A673 (cell line): ENCODE data around the gene GRB7.

Source experiments
- CTCF ChIP-seq: fragments of 300-800, 200-600 bp; sonication (generic); conservative IDR thresholded peaks from 2 replicates; pipeline ENCODE4 v1.5.1; 2017; ENCODE audit warnings: low read depth, mild to moderate bottlenecking, antibody characterized with exemption, low read length, moderate library complexity, mixed read lengths
- EZH2 ChIP-seq: fragments of 200-600 bp; sonication (generic); IDR thresholded peaks from 2 replicates; pipeline ENCODE4 v1.6.1; 2017; ENCODE audit warnings: borderline replicate concordance, low read depth, mild to moderate bottlenecking, mixed read lengths, antibody characterized with exemption, low read length; ENCODE audit not compliant: poor library complexity, severe bottlenecking

GRCh38 chr17:39782980-39783379 lies 45.2 kb downstream of the GRB7 start:
- no peak for TF ChIP-seq CTCF
- TF ChIP-seq EZH2: no peak
